M059J (cell line): ENCODE results near the gene DLAT. TPM values are rescaled to one million over a fixed set of nuclear protein-coding genes. Genes with fewer than 3 reads are reported as not detected.
A peak's percentile ranks its signal among the peaks of the same experiment; 100 is the strongest.
"Not testable (repeated sequence)": the region's sequence is repeated elsewhere in the genome, so short reads cannot be mapped to it uniquely, and the experiment has no call there.

Experiments used
- DNase-seq: peaks from one replicate; pipeline ENCODE4 v3.0.0-alpha.2; 2012; ENCODE audit warnings: low read depth
- total RNA-seq: library from RNA; depleted of rRNA; stranded (reverse); fragments of >200 nt; shearing (Covaris generic); gene quantifications from 2 replicates; pipeline ENCODE4 v1.2.3, GENCODE V29; 2014

DLAT gene
- total RNA-seq, 1 experiment from 2014 or later: 45.7 TPM

DNA sequence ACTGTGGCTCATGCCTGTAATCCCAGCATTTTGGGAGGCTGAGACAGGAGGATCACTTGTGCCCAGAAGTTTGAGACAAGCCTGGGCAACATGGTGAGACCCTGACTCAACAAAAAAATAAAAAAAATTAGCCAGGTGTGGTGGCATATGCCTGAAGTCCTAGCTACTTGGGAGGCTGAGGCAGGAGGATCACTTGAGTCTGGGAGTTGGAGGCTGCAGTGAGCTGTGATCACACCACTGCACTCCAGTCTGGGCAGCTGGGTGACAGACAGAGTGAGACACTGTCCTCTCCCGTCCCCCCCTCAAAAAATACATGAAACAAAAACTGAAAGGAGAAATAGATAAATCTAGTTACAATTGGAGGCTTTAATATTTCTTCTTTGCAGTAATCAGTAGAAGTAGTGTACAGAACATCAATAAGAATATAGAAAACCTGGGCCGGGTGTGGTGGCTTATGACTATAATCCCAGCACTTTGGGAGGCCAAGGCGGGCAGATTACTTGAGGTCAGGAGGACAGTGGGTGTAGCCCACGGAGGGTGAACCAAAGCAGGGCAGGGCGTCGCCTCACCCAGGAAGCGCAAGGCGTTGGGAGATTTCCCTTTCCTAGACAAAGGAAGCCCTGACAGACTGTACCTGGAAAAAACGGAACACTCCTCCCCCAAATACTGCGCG lies 19.6 kb upstream of the DLAT start:
- DNase-seq: no peak

DNA sequence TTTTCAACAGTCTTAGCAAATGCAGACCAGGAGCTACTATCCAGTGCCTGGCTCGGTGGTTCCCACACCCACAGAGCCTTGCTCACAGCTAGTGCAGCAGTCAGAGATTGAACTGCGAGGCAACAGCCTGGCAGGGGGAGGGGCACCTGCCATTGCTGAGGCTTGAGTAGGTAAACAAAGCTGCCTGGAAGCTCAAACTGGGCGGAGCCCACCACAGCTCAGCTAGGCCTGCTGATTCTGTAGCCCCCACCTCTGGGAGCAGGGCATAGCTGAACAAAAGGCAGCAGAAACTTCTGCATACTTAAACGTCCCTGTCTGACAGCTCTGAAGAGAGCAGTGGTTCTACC lies 19.1 kb upstream of the DLAT start:
- DNase-seq: not testable (repeated sequence)

DNA sequence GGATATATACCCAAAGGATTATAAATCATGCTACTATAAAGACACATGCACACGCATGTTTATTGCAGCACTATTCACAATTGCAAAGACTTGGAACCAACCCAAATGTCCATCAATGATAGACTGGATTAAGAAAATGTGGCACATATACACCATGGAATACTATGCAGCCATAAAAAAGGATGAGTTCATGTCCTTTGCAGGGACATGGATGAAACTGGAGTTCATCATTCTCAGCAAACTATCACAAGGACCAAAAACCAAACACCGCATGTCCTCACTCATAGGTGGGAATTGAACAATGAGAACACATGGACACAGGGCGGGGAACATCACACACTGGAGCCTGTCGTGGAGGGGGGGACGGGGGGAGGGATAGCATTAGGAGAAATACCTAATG lies 13.8 kb upstream of the DLAT start:
- not testable (repeated sequence) for DNase-seq

DNA sequence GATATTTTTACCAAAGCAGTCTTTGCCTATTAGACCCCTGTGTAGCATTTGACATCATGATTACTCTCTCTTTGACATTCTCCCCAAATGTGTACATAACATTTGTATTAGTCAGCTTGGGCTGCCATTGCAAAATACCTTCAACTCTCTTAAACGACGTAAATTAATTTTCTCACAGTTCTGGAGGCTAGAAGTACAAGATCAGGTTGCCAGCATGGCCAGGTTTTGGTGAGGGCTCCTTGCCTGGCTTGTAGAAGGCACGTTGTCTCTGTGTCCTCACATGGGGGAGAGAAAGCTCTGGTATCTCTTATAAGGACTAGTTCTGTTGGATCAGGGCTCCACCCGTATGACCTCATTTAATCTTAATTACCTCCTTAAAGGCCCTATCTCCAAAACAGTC lies 12.3 kb upstream of the DLAT start:
- DNase-seq: peak; percentile 37

DNA sequence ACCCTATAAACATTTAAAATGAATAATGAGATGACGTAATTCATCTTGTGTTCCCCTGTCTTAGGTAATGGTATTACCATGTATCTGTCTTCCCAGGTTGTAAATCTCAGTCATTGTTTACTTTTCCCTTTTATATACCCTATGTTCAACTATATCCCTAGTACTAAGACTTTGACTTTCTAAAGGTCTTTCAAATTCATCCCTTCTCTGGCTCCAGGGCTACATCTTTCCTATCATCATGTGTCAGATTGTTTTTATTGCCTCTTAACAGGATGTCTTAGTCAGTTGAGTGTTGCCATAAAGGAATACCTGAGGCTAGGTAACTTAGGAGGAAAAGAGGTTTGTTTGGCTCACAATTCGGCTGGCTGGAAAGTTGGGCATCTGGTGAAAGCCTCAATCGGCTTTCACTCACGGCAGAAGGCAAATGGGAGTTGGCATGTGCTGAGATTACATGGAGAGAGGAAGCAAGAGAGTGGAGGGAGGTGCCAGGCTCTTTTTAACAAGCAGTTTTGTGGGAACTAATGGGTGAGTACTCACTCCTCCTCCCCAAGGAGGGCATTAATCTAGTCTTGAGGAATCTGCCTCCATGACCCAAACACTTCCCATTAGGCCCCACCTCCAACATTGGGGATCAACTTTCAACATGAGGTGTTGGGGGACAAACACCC lies 11.6 kb upstream of the DLAT start:
- DNase-seq: no peak

DNA sequence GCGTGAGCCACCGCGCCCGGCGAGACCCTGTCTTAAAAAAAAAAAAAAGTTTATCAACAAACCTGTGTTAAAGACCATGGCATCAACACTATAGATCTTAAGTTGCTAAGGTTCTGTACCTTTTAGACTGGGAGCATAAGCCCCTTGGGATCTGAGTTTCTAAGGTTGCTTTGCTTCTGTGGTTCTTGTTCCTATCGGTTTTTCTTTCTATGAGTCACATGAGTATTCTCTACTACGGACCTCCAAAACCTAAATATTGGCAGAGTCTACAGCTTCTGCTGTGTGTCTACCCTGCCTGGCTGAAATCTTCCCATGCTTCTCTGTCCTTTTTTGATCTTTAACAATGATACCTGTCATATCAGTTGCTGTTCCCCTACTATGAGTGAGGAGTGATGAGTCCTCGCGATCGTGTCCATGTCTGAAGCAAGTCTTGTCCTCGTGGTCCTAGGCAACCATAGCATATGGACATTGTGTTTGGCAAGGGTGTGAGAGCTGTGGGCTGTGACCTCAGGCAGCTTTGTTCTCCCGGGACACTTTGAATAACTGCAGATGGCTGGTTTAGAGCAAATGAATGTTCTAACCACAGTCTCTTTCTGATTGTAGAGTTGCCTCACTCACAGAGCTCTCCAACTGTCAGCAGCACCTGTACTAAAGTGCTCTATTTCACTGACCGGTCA lies 9.0 kb upstream of the DLAT start:
- no peak for DNase-seq

DNA sequence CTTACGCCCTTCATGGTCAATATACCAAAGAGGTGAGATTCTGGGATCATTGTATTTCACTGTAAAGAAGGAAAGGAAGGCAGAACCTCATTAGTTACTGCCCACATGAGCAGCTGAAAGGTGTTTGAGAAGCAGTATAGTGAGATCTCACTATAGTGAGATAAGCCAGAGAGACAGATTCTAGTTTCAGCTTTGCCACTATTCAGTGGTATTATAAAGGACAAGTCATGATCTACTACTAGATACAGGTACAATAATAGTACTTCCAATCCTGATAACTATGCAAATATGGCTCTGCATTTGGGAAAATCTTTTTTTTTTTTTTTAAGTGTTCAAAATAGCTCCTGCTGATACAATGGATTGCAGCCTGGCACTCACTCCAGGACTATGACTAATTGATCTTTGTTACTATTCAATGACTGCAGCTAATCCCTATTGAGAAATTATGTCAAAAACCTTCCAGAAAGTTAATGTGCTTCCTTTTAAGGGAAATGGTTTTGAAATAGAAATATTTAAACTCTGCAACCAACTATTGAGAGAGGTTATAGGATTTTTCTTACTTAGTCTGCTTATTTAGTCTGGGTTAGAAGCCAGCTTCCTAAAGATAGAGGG lies 8.3 kb upstream of the DLAT start:
- DNase-seq: peak; percentile 16

DNA sequence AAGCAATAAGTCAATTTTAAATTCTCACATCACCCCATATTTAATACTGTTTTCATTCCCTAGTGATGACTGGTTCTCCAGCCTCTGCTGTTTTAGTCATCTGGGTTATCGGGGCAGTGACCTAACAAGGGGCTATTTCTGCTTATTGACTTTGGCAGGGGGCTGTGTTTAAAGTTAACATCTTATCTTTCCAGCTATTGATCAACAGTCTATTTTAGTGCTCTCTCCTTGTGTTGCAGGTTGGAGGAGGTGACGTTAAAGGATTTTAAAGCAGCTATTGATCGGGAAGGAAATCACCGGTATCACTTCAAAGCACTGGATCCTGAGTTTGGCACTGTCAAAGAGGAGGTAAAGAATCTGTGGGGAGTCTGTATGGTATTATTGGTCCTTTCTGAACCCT lies 7.7 kb upstream of the DLAT start:
- no peak for DNase-seq

DNA sequence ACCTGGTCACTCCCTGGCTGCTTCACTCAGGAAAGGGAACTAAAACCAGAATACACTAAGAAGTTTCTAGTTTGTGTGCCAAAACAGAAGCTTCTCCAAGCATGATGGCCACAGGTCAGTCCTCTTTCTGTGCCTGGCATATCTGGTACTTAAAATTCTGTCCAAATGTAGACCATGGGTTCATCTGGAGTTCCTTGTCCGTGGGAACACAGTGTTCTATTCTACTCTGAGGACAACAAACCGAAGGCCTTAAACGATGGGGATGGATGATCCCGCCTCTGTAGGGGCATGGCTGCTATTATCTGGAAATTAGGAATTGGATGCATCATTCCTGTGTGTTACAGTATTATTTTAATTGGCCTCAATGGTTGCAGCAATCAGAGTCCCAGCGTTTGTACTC lies 6.1 kb upstream of the DLAT start:
- no peak for DNase-seq

DNA sequence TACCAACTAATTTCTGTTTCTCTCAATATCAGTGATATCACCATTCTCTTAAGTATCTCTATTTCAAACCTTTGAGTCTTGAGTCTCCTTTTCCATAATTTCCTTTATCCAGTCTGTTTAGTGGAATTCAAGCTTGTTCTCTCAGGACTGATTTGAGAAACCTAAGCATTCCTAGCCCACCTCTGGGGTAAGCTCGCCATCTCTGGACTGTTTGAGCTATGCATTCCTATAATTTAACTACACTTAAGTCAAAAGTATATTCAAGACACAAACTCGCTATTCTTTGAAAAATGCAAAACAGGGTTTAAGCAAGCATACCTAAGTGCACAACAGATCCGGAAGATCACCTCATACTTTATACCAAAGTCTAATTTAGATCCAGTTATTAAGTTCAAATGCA lies 2.1 kb upstream of the DLAT start:
- no peak for DNase-seq

DNA sequence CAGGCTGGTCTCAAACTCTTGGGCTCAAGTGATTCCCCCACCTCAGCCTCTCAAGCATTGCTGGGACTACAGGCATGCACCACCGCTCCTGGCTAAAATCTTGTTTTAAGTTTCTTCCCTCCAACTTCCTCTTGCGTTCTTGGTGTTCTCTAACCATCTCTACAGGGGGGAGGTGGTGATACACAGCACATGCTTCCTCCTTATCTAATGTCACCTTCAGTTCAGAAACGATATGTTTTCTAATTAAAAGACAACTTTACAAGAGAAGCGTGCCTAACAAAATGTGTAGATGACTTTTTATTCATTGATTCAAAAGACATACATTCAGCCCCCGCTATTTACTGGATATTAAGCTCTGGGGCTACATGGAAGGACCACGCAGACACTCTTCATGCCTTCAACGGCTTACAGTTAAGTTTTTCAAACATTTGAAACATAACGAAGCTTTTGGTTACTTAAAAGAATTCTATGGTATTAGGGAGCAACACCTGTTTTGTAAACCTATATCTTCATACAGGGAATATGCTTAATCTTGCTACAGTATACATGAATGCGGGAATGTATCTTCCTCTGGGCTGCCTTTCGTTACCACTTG lies 933 bp upstream of the DLAT start:
- no peak for DNase-seq

DNA sequence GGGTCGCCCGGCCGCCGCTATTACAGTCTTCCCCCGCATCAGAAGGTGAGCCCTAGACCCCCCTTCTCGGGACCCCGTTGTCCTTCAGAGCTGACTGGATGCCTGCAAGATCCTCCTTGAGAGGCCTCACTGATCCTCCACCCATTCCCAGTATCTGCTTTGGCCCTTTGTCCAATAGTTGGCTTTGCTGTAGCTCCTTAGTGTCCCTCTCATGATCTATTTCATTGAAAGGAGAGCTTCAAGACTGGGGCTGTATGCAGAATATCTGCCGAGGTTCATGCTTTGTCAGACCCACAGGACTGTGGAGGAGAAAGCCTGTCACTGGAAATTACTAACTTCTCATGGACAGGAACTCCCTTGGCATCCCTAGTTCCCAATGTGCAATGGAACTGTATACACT lies 499 bp downstream of the DLAT start:
- DNase-seq: peak; percentile 35

DNA sequence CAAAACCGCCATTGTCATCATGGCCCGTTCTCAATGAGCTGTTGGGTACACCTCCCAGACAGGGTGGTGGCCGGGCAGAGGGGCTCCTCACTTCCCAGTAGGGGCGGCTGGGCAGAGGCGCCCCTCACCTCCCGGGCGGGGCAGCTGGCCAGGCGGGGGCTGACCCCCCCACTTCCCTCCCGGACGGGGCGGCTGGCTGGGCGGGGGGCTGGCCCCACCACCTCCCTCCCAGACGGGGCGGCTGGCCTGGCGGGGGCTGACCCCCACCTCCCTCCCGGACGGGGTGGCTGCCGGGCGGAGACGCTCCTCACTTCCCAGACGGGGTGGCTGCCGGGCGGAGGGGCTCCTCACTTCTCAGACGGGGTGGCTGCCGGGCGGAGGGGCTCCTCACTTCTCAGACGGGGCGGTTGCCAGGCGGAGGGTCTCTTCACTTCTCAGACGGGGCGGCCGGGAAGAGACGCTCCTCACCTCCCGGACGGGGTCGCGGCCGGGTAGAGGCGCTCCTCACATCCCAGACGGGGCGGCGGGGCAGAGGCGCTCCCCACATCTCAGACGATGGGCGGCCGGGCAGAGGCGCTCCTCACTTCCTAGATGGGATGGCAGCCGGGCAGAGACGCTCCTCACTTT lies 1.7 kb downstream of the DLAT start:
- DNase-seq: not testable (repeated sequence)

DNA sequence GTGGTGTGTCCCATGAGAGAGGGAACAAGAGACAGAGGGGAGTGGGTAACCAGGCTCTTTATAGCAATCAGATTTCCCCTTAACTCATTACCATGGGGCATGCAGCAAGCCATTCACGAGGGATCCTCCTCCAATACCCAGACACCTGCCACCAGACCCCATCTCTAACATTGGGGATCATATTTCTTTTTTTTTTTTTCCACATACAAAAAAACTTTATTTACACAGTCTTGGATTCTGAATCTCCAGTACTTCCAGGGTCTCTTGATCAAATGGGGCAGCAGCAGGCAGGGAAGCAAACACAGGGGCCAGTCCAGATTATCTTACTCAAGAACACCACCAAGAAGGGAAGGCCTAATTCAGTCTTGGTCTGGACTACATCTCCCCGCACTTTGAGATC lies 4.3 kb downstream of the DLAT start:
- no peak for DNase-seq

DNA sequence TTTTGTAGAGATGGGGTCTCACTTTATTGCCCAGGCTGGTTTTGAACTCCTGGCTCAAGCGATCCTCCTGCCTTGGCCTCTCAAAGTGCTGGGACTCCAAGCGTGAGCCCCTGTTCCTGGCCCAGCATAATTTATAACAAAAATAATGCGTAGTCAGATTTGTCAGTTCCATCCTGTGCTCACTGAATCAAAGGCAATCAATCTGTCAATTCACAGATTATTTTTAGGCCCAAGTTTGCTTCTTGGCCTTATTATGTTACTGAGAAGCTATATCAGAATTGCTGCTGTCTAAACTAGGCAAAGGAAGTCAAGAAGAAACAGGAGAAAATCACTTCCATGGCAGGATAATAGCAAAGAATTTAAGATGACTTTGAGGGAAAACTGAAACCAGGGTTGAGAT lies 8.7 kb downstream of the DLAT start:
- DNase-seq: no peak

DNA sequence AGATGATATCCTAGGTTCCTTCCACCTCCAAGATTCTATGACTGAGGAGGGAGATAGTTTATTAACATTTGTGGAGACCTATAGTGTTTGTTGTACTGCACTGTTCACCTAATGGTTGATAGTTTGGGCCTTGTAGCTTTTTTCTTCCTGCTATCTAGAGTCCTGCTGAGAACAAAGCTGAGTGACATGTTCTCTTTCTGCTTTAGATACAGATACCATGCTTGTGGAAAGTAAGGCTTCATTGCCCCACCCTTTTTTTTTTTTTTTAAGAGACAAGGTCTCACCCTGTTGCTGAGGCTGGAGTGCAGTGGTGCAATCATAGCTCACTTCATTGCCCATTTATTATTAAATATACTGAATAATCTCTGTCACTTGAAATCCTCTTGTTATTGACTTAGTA lies 12.3 kb downstream of the DLAT start:
- no peak for DNase-seq

DNA sequence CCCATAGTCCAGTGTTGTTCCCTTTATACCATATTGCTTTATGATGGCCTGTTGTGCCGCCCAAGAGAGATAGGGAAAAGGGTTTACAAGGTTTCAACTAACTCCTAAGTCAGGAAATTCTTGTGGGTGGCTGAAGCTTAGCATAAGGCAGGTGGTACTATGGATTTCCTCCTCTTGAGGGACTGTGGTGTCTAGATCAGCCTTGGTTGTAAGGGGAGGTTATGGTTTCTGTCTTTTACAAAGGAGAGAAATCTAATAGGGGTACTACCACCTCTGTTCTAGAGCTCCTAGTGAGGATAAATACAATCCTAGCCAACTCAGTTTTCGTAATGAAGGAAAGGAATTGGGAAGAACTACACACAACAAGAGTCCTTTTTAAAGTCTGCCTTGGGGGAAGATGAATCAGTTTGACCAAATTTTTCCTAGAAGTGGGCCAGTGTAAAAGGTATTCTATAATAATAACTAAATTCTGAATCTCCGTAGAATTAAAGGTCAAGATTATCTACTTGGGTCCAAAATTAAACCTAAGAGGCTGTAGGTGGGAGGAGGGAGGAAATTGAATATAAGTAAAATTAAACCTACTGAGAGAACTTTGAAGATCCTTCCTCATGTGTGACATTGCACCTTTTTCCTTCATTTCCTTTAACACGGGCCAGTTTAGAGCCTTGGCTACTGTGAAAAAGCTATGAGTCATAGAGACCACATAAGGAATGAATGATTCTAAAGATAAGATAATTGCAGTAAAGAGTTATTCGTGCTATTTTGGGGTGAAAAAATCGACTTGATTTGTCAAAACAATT lies 17.2 kb downstream of the DLAT start:
- peak; percentile 86 for DNase-seq

DNA sequence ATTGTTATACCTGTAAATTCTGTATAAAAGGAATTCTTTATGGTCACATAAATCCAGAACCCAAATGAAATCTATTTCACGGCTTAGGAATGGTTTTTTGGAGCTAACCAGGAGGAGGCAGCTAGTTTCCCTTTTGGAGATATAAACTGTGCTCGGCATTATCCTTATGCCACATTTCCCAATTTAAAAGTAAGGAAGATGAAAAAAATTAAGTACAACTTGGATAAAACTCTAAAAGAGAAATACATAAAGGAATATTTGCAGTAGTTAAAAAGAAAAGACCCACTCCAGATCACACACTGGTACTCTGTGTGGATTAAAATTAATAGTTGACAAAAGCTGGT lies 17.7 kb downstream of the DLAT start:
- no peak for DNase-seq

DNA sequence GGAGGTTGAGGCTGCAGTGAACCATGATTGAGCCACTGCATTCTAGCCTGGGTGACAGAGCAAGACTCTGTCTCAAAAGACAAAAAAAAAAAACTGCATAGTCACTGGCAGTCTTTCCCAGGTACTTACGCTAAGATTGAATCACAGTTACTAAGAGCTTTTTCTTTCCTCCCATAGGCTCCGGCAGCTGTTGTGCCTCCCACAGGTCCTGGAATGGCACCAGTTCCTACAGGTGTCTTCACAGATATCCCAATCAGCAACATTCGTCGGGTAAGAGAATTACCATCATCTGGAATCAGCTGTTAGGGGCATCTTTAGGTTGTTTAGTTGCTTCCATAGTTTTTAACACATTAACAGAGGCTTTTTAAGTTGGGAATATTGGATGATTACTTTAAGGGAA lies 19.8 kb downstream of the DLAT start:
- no peak for DNase-seq

DNA sequence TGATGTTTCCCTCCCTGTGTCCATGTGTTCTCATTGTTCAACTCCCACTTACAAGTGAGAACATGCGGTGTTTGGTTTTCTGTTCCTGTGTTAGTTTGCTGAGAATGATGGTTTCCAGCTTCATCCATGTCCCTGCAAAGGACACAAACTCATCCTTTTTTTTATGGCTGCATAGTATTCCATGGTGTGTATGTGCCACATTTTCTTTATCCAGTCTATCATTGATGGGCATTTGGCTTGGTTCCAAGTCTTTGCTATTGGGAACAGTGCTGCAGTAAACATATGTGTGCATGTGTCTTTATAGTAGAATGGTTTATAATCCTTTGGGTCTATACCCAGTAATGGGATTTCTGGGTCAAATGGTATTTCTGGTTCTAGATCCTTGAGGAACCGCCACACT lies 21.4 kb downstream of the DLAT start:
- DNase-seq: not testable (repeated sequence)

DNA sequence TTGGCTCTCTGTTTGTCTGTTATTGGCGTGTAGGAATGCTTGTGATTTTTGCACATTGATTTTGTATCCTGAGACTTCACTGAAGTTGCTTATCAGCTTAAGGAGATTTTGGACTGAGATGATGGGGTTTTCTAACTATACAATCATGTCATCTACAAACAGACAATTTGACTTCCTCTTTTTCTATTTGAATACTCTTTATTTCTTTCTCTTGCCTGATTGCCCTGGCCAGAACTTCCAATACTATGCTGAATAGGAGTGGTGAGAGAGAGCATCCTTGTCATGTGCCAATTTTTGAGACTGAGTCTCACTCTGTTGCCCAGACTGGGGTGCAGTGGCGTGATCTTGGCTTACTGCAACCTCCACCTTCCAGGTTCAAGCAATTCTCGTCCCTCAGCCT lies 23.0 kb downstream of the DLAT start:
- not testable (repeated sequence) for DNase-seq
